Mucosa of stomach (tissue), 1 donor: ENCODE results near the gene UBE2R2.
"Not testable (repeated sequence)": the region's sequence is repeated elsewhere in the genome, so short reads cannot be mapped to it uniquely, and the experiment has no call there.

Source experiments
- H3K27me3 ChIP-seq: one replicate; pipeline ENCODE4 v1.7.0; 2013; ENCODE audit warnings: mild to moderate bottlenecking, low read length; ENCODE audit not compliant: control insufficient read depth, insufficient read depth
- H3K36me3 ChIP-seq: one replicate; pipeline ENCODE4 v1.7.0; 2013; ENCODE audit warnings: low read length; ENCODE audit not compliant: control insufficient read depth, insufficient read depth
- H3K4me1 ChIP-seq: one replicate; pipeline ENCODE4 v1.7.0; 2013; ENCODE audit warnings: mild to moderate bottlenecking, low read length; ENCODE audit not compliant: control insufficient read depth, insufficient read depth
- H3K4me3 ChIP-seq: one replicate; pipeline ENCODE4 v1.7.0; 2013; ENCODE audit warnings: low read length
- H3K9ac ChIP-seq: one replicate; pipeline ENCODE4 v1.7.0; 2013; ENCODE audit warnings: mild to moderate bottlenecking, low read length, moderate library complexity
- H3K9me3 ChIP-seq: one replicate; pipeline ENCODE4 v1.7.0; 2013; ENCODE audit warnings: mild to moderate bottlenecking, low read length, moderate library complexity; ENCODE audit not compliant: control insufficient read depth
- donor health status: Pancreatic carcinoma.

Gene UBE2R2

DNA sequence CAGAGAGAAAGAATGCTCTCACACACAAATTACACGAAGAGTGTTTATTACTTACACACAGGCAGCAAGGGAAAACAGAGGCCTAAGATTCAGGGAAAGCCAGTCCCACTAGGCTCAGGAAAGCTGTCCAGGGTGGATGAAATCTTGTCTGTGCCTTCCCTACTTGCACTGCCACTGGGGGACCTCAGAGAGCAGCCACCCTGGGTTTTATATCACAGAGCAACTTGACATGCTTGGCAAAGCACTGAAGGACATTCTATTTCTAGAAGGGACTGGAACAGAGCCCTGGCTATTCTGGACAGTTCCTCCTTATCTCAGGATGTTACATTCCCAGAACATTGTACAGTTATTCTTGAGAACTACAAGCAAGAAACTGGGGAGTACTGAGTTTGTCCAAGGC is 29.1 kb upstream of the UBE2R2 start:
- Histone ChIP-seq H3K4me1 (no peaks in the 10 kb centered on the region), H3K4me3 (no peak overlapping the region), H3K27me3 (no peaks in the 10 kb centered on the region), H3K36me3 (no peaks in the 10 kb centered on the region), H3K9me3 (no peaks in the 10 kb centered on the region), H3K9ac (no peak overlapping the region)

DNA sequence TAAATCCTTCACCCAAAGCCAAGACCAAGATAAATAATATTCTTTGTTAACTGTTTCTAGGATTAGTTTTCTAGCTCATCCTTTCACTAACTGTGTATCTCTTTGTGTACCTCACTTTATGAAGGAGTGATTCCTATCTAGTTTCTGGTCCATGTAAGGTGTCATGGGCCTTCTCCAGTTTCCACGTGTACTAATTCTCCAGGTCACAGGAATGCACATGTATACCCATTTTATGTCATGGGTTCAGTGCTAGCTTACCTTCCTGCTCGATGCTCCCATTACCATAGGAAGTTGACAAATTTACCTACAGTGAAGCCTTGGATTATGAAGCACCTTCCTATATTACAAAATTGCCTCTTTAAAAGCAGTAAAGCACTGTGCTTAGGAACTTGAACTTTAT is 27.5 kb upstream of the UBE2R2 start:
- H3K9ac ChIP-seq, H3K4me1 ChIP-seq, H3K9me3 ChIP-seq, H3K27me3 ChIP-seq, H3K4me3 ChIP-seq, H3K36me3 ChIP-seq: not testable (repeated sequence)

DNA sequence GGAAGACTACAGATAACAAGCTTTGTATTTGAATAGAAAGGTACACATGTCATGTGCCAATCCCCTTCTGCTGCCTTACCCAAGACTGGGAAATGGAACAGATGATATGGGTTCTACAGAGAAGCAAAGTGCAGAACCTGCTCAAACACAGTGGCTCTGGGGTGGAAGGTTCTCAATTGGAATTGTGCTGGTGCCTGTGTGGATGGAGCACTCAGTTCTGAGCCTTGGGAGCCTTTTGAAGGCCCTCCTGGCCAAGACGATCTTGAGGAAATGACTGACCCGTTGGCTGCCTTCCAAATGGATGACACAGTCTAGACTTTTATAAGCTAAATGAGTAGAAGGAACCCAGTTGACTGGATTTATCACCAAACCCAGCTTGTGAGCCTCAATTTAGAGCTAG is 25.8 kb upstream of the UBE2R2 start:
- Histone ChIP-seq H3K27me3 (peaks cover under 1% of the 10 kb centered on the region), H3K9ac (no peak overlapping the region), H3K4me1 (peaks cover 4% of the 10 kb centered on the region), H3K4me3 (no peak overlapping the region), H3K36me3 (no peaks in the 10 kb centered on the region), H3K9me3 (no peaks in the 10 kb centered on the region)

DNA sequence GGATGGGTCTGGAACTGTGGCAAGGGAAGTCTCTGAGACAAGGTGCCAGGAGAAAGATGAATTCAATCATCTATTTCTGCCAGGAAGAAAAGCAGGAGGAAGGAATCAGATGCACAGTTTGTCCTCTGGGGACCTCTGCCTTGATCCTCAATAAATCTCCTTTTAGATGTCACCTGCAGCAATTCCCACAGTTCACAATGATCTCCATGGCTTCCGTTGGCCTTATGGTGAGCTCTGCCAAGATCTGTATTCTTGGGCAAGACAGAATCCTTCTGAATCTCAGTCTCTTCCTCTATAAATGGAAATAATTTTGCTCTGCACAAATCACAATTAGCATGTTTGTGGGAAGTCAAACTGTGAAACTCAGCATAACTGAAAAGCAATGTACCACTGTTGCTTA is 23.5 kb upstream of the UBE2R2 start:
- not testable (repeated sequence) for H3K27me3 ChIP-seq, H3K9me3 ChIP-seq, H3K4me1 ChIP-seq, H3K9ac ChIP-seq, H3K4me3 ChIP-seq, H3K36me3 ChIP-seq

DNA sequence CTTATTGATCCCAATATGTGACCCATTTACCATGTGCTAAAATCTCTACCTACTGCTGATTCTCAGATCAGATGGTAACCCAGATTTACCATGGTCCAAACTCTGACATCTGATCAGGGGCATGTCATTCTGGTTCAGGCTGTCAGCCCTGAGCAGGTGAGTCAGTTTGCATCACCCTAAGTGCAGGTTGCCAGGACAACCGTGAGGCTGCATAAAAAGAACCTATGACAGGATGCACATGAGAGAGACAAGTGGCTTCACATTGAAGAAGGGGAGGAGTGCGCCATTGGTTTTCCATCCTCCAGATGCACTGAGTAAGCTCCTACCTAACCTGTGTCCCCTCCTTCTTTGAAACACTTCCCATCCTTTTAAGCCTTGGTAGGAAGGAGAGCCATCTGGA is 22.4 kb upstream of the UBE2R2 start:
- H3K9me3 ChIP-seq = no peaks in the 10 kb centered on the region
- peaks cover 2% of the 10 kb centered on the region for H3K27me3 ChIP-seq
- peaks cover 4% of the 10 kb centered on the region for H3K4me1 ChIP-seq
- H3K9ac ChIP-seq = no peak overlapping the region
- no peak overlapping the region for H3K4me3 ChIP-seq
- H3K36me3 ChIP-seq = no peaks in the 10 kb centered on the region

DNA sequence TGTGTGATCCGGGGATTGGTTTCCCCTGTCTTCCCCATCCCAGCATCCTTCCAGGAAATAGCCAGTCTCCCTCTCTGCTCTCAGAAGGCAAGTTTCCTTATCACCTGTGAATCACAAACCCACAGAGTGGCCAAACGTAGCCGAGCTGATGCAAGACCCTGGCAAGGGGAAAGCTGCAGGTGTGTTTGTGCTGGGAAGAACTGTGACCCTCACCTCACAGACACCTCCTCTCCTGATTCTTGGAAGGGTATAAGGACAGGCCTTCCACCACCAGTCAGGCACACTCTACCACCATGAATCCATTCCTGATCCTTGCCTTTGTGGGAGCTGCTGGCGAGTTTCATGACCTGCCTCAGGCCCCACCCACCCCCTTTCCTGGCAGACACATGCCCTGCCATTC is 21.7 kb upstream of the UBE2R2 start, which contains the start of gene PRSS3:
TSS of gene PRSS3 (plus strand) at position 281 of the 400 bp plus-strand sequence. CDS start at position 294, 13 bp downstream.
- Histone ChIP-seq H3K9me3 (no peaks in the 10 kb centered on the region), H3K4me1 (peaks cover 4% of the 10 kb centered on the region), H3K36me3 (no peaks in the 10 kb centered on the region), H3K4me3 (no peak within 1 kb of the TSS), H3K9ac (no peak within 1 kb of the TSS), H3K27me3 (peaks cover 2% of the 10 kb centered on the region)

DNA sequence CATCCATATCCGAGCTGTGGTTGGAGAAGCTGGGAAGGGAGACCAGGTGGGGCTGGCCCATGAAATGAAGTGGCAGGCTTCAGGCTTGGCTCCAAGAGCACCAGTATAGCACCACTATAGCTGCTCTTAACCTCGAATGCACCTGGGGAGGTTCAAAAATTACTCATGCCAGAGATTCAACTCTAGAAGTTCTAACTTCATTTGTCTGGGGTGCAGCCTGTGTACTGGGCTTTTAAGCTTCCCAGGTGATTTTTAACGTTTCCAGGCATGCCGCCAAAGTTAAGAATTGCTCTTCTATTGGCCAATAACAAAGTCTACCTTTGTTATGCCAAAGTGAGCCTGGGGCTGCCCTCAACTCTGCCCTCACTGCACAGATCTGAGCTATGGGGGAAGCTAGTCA is 21.1 kb upstream of the UBE2R2 start:
- peaks cover 2% of the 10 kb centered on the region for H3K27me3 ChIP-seq
- no peaks in the 10 kb centered on the region for H3K9me3 ChIP-seq

DNA sequence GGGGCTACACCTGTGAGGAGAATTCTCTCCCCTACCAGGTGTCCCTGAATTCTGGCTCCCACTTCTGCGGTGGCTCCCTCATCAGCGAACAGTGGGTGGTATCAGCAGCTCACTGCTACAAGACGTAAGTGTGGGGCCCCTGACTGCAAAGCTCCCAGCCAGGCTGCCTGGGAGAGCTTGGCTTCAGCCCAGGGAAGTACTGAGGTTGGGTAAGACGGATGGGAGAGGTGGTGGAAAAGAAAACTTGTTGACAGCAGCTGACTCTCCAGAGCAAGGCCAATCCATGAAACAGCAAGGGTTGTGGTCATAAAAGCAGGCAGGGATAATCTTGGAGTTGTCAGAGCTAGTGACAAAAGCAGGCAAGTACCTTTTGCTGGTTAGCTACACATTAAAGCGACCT is 20.3 kb upstream of the UBE2R2 start:
- H3K27me3 ChIP-seq, H3K4me1 ChIP-seq, H3K4me3 ChIP-seq, H3K9me3 ChIP-seq, H3K36me3 ChIP-seq, H3K9ac ChIP-seq: not testable (repeated sequence)

More for the DNA sequence above, 21.1 kb upstream of the UBE2R2 start:
- H3K4me3 ChIP-seq = no peak overlapping the region
- H3K9ac ChIP-seq = no peak overlapping the region
- peaks cover 4% of the 10 kb centered on the region for H3K4me1 ChIP-seq
- H3K36me3 ChIP-seq = no peaks in the 10 kb centered on the region

DNA sequence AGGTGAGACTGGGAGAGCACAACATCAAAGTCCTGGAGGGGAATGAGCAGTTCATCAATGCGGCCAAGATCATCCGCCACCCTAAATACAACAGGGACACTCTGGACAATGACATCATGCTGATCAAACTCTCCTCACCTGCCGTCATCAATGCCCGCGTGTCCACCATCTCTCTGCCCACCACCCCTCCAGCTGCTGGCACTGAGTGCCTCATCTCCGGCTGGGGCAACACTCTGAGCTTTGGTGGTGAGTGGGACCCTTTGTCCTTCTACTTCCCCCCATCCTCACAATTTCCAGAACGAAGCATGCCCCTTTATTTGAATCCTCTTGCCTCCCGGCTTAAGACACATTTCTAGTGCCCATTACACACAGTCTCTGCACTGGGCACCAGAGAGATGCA is 19.1 kb upstream of the UBE2R2 start:
- H3K27me3 ChIP-seq = peaks cover 2% of the 10 kb centered on the region
- no peak overlapping the region for H3K4me3 ChIP-seq
- no peaks in the 10 kb centered on the region for H3K36me3 ChIP-seq
- no peak overlapping the region for H3K9ac ChIP-seq
- H3K9me3 ChIP-seq = no peaks in the 10 kb centered on the region
- H3K4me1 ChIP-seq = peaks cover 4% of the 10 kb centered on the region

DNA sequence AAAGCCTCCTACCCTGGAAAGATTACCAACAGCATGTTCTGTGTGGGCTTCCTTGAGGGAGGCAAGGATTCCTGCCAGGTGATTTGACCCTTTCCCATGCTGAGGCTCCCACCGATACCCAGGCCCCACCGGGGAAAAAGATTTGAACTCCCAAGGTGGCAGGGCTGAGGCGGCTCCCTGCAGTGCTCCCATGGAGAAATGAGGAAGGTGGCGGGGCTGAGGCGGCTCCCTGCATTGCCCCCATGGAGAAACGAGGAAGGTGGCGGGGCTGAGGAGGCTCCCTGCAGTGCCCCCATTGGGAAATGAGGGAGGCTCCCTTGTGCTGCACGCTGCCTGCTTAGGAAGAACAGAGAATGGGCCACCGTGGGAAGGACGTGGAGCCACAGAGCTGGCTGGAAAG is 18.4 kb upstream of the UBE2R2 start:
- no peak overlapping the region for H3K9ac ChIP-seq
- no peaks in the 10 kb centered on the region for H3K9me3 ChIP-seq
- H3K36me3 ChIP-seq = no peaks in the 10 kb centered on the region
- H3K27me3 ChIP-seq = peaks cover 2% of the 10 kb centered on the region
- no peak overlapping the region for H3K4me3 ChIP-seq
- H3K4me1 ChIP-seq = peaks cover 4% of the 10 kb centered on the region

DNA sequence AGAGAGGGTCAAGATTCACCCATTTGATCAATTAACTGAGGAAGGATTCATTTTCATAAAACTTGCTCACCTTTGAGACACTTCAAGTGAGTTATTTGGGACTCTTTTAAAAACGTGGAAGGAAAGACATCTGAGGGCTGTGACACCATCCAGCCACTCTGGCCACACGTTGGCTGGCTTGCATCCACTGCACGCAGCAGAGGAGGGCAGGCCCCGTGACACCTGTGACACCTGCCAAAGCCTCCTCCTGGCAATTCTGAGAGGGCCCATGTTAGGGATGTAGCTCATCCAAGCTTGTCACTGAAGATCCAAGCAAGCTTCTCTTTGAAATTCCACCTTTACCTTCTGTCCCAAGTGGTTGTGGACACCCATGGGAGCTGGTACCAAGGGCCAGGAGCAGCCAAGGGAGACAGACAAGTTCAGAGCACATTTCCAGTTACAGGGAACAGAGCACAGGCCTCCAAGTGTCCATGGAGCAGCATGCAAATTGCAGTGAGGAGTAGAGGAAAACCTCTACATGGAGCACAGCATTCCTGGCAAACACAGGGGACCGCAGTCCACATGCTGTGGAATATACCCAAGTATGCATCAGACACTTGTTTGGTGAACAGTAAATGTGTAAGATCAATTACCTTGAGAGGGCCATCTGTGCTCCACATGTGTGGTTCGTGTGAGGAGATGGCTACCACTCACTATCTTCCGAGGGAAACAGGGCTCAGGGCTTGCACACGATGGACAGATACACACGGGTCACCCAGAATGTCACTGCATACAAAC is 16.8 kb upstream of the UBE2R2 start:
- no peak overlapping the region for H3K4me3 ChIP-seq
- no peaks in the 10 kb centered on the region for H3K4me1 ChIP-seq

DNA sequence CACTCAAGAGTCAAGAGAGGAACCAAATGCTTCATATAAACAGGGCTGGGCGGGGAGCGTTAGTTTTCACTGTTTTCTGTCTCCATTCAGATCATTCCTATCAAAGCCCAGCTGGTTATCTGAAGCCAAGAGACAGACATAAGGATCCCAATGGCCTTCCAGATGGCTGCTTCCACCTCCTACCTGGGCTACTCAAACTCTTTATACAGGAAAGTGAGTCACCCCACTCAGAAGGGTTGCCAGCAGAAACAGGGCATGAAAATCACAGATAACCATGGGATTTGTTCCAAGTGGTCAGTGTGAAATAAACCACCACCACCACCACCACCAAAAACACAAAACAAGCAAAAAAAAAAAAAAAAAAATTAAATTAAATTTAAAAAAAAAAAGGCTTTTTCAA is 16.1 kb upstream of the UBE2R2 start:
- H3K9me3 ChIP-seq = no peaks in the 10 kb centered on the region
- H3K4me3 ChIP-seq = no peak overlapping the region
- peaks cover 2% of the 10 kb centered on the region for H3K27me3 ChIP-seq
- no peaks in the 10 kb centered on the region for H3K4me1 ChIP-seq
- no peaks in the 10 kb centered on the region for H3K36me3 ChIP-seq
- no peak overlapping the region for H3K9ac ChIP-seq

More for the DNA sequence above, 16.8 kb upstream of the UBE2R2 start:
- no peaks in the 10 kb centered on the region for H3K36me3 ChIP-seq
- H3K9ac ChIP-seq = no peak overlapping the region
- H3K27me3 ChIP-seq = peaks cover 2% of the 10 kb centered on the region
- H3K9me3 ChIP-seq = no peaks in the 10 kb centered on the region
